ENCODE data around the gene HEATR9. TPM values are rescaled to one million over a fixed set of nuclear protein-coding genes. Genes with fewer than 3 reads are reported as not detected.
A peak's percentile ranks its signal among the peaks of the same experiment; 100 is the strongest.

The HEATR9 gene
- total and polyA plus RNA-seq, 4 donors, result 0.08 TPM; not detected in 3

DNA sequence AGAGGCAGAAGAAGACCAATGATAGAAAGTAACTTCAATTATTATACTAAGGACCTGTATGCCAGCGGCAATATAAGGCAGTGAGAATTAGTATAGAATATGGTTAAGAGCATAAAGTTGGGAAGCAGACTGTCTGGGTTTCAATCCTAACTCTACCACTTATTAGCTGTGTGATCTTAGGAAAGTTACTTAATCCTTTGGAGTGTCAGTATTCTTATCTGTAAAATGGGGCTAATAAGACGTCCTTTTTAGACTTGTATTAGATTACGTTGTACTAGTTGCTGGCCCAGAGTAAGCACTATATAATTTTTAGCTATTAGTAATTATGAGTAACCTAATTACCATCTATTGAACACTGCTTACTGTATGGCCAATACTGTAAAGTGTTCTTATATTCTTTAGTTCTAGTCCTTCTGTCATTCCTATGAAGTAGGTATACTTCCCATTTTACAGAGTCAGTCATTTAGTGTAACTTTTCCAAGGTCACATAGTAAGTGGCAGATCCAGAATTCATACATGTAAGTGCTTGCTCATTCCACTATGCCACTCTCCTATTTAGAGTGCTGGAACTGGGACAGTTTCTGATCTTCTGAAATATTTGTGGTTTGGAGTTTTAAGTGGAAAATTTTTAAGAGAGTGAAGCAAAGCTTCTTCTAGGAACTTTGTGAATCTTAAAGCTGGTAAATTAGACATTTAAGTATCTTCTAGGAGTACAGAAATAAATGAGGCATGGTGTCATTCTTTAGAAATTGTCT lies 22.5 kb downstream of the HEATR9 start (continued):
- no peak for TF ChIP-seq NR2F2 (IDR thresholded peaks at IDR 0.05)
- no peak for TF ChIP-seq HNF4A (conservative IDR thresholded peaks at IDR 0.05)
- no peak for TF ChIP-seq TAF1 (conservative IDR thresholded peaks at IDR 0.05)
- TF ChIP-seq RAD21 (IDR thresholded peaks at IDR 0.05), result no peak

GRCh38 chr17:35844547-35844946 lies 24.1 kb downstream of the HEATR9 start:
- Histone ChIP-seq H3K9me3 (ENCODE audit: control insufficient read depth in 4 of 4, low read length in 3 of 4) (no peaks in the 10 kb centered on the region), H3K27ac (ENCODE audit: low read depth in 1 of 2, low read length in 2 of 2) (no peak overlapping the region), H3K4me1 (ENCODE audit: control insufficient read depth in 4 of 4, insufficient read depth in 4 of 4, low read length in 3 of 4) (no peaks in the 10 kb centered on the region), H3K9ac (ENCODE audit: low read depth in 1 of 2, low read length in 2 of 2) (no peak overlapping the region), H3K27me3 (ENCODE audit: control insufficient read depth in 4 of 4, insufficient read depth in 4 of 4, low read length in 3 of 4) (no peaks in the 10 kb centered on the region), H3K4me3 (ENCODE audit: low read depth in 1 of 3, low read length in 3 of 3) (no peak overlapping the region), H3K36me3 (ENCODE audit: control insufficient read depth in 4 of 4, insufficient read depth in 3 of 4, low read depth in 1 of 4, low read length in 3 of 4) (peaks cover 13 to 54% (median 43%) of the 10 kb centered on the region in 4 donors)
- no peak for DNase-seq (ENCODE audit: low spot score)
- 96% methylated on average over 19 of the region's 19 CpGs for WGBS
- TF ChIP-seq TAF1 (conservative IDR thresholded peaks at IDR 0.05) (no peak), HNF4G (IDR thresholded peaks at IDR 0.05) (no peak), MAX (IDR thresholded peaks at IDR 0.05) (no peak), NR2F2 (IDR thresholded peaks at IDR 0.05) (no peak), RAD21 (IDR thresholded peaks at IDR 0.05) (no peak), FOXA2 (IDR thresholded peaks at IDR 0.05) (no peak), FOXA1 (IDR thresholded peaks at IDR 0.05) (no peak), SP1 (IDR thresholded peaks at IDR 0.05) (no peak), JUND (IDR thresholded peaks at IDR 0.05) (no peak), HNF4A (conservative IDR thresholded peaks at IDR 0.05) (no peak), GABPA (IDR thresholded peaks at IDR 0.05 in 1 of 2, conservative IDR thresholded peaks at IDR 0.05 in 1 of 2) (no peak)
- TF ChIP-seq, protein P1, sequence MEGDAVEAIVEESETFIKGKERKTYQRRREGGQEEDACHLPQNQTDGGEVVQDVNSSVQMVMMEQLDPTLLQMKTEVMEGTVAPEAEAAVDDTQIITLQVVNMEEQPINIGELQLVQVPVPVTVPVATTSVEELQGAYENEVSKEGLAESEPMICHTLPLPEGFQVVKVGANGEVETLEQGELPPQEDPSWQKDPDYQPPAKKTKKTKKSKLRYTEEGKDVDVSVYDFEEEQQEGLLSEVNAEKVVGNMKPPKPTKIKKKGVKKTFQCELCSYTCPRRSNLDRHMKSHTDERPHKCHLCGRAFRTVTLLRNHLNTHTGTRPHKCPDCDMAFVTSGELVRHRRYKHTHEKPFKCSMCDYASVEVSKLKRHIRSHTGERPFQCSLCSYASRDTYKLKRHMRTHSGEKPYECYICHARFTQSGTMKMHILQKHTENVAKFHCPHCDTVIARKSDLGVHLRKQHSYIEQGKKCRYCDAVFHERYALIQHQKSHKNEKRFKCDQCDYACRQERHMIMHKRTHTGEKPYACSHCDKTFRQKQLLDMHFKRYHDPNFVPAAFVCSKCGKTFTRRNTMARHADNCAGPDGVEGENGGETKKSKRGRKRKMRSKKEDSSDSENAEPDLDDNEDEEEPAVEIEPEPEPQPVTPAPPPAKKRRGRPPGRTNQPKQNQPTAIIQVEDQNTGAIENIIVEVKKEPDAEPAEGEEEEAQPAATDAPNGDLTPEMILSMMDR (IDR thresholded peaks at IDR 0.05; ENCODE audit: low read depth, low read length, missing input control), result no peak
- TF ChIP-seq, protein P2, sequence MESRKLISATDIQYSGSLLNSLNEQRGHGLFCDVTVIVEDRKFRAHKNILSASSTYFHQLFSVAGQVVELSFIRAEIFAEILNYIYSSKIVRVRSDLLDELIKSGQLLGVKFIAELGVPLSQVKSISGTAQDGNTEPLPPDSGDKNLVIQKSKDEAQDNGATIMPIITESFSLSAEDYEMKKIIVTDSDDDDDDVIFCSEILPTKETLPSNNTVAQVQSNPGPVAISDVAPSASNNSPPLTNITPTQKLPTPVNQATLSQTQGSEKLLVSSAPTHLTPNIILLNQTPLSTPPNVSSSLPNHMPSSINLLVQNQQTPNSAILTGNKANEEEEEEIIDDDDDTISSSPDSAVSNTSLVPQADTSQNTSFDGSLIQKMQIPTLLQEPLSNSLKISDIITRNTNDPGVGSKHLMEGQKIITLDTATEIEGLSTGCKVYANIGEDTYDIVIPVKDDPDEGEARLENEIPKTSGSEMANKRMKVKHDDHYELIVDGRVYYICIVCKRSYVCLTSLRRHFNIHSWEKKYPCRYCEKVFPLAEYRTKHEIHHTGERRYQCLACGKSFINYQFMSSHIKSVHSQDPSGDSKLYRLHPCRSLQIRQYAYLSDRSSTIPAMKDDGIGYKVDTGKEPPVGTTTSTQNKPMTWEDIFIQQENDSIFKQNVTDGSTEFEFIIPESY (IDR thresholded peaks at IDR 0.05), result no peak
- TF ChIP-seq, protein P3, sequence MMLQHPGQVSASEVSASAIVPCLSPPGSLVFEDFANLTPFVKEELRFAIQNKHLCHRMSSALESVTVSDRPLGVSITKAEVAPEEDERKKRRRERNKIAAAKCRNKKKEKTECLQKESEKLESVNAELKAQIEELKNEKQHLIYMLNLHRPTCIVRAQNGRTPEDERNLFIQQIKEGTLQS (IDR thresholded peaks at IDR 0.05), result no peak

GRCh38 chr17:35843698-35844097 lies 25.0 kb downstream of the HEATR9 start:
- no peak overlapping the region for H3K27ac ChIP-seq (ENCODE audit: low read depth in 1 of 2, low read length in 2 of 2)
- TF ChIP-seq NR2F2 (IDR thresholded peaks at IDR 0.05) (no peak), HNF4A (conservative IDR thresholded peaks at IDR 0.05) (peak in 1 of 2 donors; percentile 28)
- DNase-seq (ENCODE audit: low spot score), result no peak
- no peaks in the 10 kb centered on the region for H3K9me3 ChIP-seq (ENCODE audit: control insufficient read depth in 4 of 4, low read length in 3 of 4)
- no peak overlapping the region for H3K4me3 ChIP-seq (ENCODE audit: low read depth in 1 of 3, low read length in 3 of 3)
- 94% methylated on average over 2 of the region's 2 CpGs for WGBS
- H3K36me3 ChIP-seq (ENCODE audit: control insufficient read depth in 4 of 4, insufficient read depth in 3 of 4, low read depth in 1 of 4, low read length in 3 of 4), result peaks cover 15 to 58% (median 45%) of the 10 kb centered on the region in 4 donors
- no peaks in the 10 kb centered on the region for H3K4me1 ChIP-seq (ENCODE audit: control insufficient read depth in 4 of 4, insufficient read depth in 4 of 4, low read length in 3 of 4)
- H3K27me3 ChIP-seq (ENCODE audit: control insufficient read depth in 4 of 4, insufficient read depth in 4 of 4, low read length in 3 of 4), result no peaks in the 10 kb centered on the region
- H3K9ac ChIP-seq (ENCODE audit: low read depth in 1 of 2, low read length in 2 of 2), result no peak overlapping the region
